Stimulated activated CD4-positive, alpha-beta T cell treated with anti-CD3 and anti-CD28 coated beads, TNF-alpha, amount 100 ng/mL, for 48 hours (primary cell): Measurements from ENCODE around the gene SLC35F5.
"Not testable (repeated sequence)": the region's sequence is repeated elsewhere in the genome, so short reads cannot be mapped to it uniquely, and the experiment has no call there.

ENCODE experiments used
- DNase-seq, 3 donors: peaks; one replicate each; pipeline ENCODE4 v3.0.0-alpha.2; 2020; ENCODE audit warnings: low read depth in 3 of 3

The SLC35F5 gene, protein sequence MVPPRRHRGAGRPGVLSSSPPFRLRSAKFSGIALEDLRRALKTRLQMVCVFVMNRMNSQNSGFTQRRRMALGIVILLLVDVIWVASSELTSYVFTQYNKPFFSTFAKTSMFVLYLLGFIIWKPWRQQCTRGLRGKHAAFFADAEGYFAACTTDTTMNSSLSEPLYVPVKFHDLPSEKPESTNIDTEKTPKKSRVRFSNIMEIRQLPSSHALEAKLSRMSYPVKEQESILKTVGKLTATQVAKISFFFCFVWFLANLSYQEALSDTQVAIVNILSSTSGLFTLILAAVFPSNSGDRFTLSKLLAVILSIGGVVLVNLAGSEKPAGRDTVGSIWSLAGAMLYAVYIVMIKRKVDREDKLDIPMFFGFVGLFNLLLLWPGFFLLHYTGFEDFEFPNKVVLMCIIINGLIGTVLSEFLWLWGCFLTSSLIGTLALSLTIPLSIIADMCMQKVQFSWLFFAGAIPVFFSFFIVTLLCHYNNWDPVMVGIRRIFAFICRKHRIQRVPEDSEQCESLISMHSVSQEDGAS

DNA sequence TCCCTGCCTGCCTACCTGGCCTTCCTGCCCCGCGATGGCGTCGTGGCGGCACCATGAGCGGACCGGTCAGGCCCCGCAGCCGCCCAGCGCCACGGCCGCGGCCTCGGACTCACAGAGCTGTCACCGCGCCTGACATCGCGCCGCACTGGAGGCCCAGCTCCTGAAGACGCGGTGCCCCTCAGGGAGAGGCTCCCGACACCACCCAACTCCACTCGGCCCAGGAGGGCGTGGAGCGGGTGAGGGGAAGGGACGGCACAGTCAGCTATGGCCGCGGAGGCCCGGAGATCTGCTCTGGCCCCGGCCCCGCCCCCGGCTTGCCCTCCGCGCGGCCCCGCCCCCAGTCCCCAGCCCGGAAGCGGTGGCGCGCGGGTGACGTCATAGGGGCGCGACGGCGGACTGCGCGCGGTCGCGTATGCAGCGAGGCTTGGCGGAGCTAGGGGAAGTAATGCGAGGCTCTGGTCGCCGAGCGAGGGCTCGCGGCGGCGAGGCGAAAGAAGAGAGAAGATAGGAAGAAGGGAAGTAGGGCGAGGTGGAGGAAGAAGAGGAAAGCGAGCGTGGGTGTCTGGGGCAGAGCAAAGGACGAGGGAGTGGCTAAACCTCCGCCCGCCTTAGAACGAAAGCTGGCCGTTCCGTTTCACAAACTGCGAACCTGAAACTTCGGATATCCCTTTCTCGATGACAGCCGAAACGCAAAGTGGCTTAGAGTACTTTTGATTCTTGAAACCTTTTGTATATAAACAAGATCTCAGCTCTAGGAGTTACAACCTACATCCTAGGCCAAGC lies at the start of gene SLC35F5:
Gene SLC35F5, minus strand, starts transcription at position 288 of the 783 bp plus-strand sequence. Its CDS starts 233 bp downstream, at position 55.
- DNase-seq = peak; percentile 84 to 95 (median 90)

DNA sequence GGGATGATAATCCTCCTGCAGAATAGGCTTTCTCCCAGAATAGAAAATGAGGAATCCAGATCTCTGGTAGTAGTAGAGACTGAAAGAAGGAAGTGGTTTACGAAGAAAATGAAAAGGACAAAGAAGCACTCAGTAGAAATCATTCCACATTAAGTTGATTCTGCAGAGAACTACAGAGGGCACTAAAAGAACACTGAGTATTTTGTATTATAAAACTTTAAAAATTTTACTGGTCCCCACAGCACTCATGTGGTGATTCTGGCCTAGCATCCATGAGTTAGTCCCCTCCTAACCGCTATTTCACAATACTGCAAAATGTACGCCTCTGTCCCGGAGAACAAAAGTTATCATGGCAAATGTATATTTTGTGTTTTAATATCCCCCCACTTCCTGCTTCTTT lies 42.9 kb upstream of the SLC35F5 start:
- DNase-seq = no peak

DNA sequence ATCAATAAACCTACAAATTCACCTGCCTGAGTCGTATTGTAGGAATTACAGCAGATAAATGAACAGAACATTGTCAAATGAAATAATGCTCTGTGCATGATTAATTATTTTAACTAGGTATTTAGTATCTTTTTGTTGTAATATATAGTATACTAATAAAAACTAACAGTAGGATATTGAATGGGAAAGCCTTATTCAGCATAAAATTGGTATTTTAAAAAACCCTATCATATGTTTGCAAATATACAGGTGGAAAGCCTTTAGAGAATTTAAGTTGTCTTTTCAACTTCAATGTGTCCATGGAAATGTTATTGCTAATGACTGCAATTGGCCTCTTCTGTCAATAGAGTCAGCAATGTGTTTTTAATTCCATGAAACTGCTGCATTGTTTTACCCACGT lies 40.8 kb upstream of the SLC35F5 start:
- no peak for DNase-seq

DNA sequence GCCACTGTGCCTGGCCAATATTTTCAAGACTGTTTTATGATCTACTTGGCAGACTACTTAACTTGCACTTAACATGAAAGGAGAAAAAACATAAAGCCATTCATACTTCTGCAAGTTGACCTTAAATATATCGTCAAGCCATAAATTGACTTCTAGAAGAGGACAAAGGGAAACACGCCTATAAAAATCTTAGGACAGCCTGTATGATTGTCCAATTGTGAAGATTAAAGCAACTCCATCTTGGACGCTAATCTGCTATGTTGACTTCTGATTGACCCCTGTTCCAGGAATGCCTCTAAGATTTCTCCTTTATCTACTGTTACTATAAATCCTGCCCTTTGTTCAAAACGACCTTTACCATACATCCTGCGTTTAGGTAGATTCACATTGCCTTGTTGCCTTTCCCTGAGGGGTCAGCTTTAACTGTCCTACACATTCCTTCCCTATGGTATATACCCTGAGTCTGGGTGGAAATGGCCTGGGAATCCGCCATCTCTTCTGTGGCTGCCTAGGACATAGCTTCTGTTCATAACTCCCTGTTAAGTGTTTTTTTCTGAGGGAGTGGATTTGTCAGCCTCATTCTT lies 40.2 kb upstream of the SLC35F5 start:
- DNase-seq = no peak

DNA sequence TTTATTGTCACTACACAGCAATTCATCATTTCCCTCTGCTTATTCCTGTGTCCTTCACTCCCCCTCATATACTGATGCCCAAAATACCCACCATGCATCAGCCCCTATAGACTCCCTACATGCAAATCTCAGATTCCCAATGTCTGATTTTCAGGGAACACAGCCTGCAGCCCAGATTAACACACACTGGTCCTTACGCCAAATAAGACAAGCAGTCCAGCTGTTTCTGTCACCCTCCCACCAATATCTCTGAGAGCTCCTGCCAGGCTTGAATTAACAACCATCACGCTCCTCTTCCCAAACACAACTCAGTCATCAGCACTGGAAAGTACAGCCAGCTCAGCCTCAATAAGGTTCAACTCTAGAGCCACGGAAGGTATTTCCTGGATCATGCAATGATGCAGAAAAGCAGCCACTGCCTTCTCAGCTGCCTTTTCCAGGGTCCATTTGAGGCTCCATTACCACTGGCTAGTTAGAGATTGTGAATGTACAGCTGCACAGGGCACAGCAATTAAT lies 39.0 kb upstream of the SLC35F5 start:
- DNase-seq = no peak

DNA sequence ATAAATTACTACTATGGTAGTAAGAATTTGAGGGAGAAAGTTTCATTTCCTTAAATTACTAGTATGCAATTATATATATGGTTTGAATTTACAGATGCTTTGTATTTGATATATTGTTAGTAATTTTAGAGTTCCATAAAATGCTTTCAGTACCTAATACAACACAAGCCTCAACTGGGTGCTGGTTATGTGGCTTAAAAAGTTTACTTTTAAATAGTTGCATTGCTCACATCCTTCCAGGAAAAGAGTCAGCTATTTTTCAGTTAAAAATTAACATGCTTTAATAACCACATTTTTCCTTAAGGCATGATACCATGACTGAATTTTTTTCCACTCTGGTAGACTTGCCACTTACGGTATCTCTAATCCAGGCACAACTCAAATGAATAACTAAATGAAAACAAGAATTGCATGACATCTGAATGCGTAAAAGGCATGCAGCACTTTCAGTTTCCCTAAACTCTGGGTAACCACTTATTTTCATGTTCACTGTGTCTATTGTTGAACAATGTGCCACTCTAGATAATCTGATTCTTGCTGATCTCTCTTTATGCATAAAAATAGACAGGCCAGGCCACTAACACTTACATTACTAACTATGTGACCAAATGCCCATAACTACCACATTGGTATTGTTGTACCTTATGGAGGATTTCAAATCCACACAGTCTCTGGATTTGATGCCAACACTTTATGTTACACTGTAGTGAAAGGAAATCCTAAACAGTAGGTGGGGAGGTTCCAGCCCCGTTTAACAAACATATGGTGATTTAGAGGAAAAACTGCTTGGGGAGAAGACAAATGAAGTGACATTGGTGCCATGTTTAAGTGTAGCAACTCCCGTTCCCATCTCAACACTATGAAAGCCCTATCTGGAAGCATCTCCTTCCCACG lies 35.5 kb upstream of the SLC35F5 start:
- DNase-seq = no peak

DNA sequence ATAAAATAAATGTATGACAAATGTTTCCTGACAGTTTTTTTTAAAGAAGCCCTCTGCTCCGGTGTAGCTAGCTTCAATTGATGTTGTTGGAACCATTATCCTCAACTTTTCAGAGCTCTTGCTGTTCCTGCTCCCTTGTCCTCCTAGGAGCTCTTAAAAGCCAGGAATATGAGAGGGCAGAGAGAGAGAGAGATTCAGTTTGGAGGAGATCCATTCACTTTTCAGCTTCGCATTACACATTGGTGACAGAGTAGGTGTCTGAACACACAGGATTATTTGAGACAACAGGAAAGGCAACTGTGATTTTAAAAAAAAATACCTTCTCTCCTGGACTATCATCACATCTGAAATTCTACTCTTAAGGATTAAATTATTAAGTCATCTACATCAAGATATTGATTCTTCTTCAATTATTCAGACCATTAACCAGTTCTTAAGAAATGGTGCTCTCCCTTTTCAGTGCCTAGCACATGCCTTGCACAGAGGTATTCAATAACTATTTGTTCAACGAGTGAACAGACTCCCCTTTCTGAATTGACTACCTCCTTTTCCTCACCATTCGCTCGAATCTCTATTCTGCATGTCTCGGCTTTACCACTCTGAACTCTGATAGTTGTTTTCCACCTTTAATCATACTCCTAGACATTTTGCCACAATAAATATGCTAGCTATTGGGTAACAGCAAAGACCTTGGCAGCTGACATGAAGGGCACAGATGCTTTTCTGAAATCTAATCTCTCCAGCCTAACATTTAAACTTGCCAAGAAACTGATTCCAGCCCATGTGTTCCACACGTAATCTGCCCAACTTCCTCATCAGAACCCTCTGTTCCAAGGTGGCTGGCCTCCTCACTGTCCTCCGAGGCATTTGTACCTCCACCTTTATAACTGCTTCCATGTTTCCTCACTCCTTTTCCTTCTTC lies 28.6 kb upstream of the SLC35F5 start:
- no peak for DNase-seq

DNA sequence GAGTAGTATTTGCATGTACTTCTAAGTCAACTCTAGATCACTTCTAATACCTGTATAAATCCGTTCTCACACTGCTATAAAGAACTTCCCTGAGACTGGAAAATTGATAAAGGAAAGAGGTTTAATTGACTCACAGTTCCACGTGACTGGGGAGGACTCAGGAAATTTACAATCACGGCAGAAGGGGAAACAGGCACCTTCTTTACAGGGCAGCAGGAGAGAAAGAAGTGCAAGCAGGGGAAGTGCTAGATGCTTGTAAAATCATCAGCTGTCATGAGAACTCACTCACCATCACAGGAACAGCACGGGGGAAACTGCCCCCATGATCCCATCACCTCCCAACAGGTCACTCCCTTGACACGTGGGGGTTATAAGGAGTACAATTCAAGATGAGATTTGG lies 24.0 kb upstream of the SLC35F5 start:
- no peak for DNase-seq

DNA sequence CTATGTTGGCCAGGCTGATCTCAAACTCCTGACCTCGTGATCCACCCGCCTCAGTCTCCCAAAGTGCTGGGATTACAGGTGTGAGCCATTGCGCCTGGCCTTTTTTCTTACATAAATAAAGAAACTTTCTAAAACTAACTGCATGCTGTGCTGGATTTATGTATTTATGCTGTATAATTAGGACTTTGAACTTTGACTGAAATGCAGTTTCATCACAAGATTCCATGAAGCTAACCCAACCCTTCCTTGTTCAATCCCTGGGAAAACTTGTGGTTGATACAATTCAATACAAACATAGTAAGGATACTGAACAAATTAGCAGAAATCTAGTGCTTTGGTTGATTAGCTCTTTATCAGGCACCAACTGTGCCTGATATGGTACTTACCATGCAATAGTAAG lies 20.9 kb upstream of the SLC35F5 start:
- DNase-seq = no peak

DNA sequence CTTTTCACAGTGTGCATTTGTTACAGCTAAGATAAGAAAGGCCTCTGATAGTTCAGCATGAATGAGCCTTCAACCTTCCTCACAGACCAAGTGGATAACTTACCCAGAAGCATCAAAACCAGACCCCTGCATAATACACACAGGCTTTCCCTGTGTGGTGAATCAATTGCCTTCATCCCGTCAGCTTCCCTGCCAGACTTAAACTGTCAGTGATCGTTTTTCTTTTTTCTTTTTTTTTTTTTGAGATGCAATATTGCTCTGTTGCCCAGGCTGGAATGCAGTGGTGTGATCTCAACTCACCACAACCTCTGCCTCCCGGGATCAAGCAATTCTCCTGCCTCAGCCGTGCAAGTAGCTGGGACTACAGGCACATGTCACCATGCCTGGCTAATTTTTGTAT lies 20.5 kb upstream of the SLC35F5 start:
- no peak for DNase-seq

DNA sequence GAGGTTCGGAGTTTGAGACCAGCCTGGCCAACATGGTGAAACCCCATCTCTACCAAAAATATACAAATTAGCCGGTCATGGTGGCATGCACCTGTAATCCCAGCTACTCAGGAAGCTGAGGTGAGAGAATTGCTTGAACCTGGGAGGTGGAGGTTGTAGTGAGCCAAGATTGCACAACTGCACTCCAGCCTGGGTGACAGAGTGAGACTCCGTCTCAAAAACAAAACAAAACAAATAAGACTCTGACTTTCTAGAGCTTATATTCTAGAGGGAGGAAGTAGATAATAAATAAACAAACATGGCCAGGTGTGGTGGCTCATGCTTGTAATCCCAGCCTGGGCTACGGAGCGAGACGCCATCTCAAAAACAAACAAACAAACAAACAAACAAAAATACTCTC lies 18.2 kb upstream of the SLC35F5 start:
- not testable (repeated sequence) for DNase-seq

DNA sequence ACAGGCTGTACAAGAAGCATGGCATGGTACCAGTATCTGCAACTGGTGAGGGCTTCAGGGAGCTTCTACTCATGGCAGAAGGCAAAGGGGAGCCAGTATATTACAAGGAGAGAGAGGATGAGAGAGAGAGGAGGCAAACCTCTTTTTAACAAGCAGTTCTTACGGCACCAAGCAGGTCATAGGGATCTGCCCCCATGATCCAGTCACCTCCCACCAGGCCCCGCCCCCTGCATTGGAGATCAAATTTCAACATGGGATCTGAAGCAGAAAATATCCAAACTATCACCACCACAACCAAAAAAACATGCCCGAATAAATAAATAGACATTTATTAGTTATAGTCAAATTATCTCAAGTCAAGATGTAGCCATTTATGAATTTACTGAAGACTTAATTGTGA lies 14.5 kb upstream of the SLC35F5 start:
- no peak for DNase-seq

DNA sequence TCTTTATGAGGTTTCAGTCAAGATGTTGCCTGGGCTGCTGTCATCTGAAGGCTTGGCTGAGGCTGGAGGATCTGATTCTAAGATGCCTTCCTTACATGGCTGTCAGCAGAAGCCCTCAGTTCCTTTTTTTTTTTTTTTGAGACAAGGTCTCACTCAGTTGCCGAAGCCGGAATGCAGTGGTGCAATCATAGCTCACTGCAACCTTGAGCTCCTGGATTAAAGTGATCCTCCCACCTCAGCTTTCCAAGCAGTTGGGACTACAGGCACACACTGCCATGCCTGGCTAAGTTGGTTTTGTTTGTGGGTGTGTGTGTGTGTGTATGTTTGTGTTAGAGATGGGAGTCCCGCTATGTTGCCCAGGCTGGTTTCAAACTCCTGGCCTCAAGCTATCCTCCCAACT lies 13.1 kb upstream of the SLC35F5 start:
- DNase-seq = no peak

DNA sequence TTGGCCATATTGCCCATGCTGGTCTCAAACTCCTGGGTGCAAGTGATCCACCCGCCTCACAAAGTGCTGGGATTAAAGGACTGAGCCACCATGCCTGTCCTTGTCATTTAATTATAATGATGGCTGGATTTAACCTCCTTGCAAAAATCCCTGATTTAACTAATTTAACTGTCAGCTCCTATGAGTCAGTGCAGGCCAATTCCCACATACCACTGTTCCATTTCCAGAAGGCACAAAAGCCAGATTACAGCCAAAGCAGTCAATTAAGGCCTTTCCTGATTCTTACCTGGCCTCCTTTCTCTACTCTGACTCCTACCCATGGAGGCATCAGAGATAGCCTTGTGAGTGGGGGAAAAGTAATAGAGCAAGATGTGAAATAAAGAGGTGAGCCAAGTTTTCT lies 12.3 kb upstream of the SLC35F5 start:
- DNase-seq = no peak

DNA sequence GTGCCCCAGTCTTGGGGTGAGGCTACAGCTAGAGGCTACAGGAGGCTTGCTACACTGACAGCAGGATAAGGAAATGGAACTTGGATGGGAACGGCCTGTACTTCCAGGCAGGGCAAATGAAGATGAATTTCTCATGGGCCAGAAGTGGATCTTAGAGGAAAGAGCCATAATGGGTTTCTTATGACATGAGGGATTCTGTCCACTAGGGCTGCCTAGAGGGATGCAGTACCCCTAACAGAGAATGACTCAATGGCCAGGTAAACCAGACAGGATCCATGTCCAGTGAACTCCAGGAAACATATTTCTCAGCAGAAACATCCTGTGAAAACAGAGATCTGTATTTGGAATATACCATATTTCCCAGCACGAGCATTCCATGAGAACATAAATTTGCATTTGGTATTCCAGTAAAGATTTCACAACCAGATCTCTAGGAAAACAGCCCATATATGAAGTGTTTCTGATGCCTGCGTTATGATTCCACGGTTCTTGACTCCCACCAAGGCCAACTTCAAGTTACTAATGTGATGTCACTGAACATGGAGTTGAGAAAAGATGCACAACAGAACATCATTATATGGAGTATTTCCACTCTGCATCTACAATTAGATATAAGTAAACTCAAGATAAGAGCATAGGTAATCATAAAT lies 11.5 kb upstream of the SLC35F5 start:
- DNase-seq = no peak

DNA sequence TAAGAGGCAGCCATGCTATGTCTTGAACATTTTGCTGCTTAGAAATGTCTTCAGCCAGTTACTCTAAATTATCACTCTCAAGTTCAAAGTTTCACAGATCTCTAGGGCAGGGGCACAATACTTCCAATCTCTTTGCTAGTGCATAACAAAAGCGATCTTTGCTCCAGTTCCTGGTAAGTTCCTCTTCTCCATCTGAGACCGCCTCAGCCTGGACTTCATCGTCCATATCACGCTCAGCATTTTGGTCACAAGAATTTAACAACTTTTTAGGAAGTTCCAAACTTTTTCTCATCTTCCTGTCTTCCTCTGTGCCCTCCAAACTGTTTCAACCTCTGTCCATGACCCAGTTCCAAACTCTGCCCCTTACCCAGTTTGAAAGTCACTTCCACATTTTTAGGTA lies 8.8 kb upstream of the SLC35F5 start:
- no peak for DNase-seq

DNA sequence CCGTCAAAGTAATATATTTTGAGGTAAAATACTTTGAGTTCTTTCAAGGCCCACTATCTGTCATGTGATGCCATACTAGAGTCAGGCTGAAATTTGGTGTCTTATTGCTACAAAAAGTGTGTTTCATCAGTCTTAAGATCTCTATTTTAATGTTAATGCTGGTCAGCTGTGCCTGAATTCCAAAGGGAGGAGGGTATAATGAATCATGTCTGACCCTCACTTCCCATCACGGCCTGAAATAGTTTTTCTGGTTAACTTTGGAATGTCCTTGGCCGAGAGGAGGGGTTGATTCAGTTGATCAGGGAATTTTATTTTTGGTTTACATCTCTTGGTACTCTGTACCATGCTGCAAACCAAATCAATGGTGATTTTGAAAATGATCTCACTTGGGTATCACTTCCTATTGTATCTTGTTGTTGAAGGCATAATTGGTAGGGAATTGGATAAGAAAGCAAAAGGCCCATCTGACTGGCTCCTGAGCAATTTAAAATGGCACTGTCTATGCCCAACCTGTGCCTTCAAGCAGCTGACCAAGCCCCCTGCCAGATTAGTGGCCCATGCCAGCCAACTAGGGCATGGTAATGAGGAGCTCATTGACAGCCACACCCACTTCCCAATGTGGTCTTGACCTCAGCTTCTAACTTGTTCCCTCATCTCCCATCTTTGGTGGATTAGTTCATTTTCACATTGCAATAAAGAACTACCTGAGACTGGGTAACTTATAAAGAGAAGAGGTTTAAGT lies 6.1 kb upstream of the SLC35F5 start:
- DNase-seq = no peak

DNA sequence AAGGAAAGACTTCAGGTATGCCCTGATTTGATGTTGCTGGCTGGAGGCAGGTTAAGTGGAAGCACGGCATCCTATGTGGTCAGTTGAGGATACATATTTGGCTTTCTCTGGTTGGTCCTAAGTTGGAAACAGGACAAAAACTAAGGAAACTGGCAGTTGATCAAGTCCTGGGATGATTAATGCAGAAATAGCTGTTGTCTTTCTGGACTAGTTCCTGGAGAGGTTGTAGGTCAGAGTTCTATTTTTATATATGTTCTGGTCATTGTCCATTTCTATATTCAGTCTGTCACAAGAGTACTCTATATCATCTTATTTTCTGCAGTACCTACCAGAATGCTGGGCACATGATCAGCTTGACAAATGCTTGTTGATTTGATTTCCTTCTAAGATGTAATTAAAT lies 4.0 kb upstream of the SLC35F5 start:
- no peak for DNase-seq

DNA sequence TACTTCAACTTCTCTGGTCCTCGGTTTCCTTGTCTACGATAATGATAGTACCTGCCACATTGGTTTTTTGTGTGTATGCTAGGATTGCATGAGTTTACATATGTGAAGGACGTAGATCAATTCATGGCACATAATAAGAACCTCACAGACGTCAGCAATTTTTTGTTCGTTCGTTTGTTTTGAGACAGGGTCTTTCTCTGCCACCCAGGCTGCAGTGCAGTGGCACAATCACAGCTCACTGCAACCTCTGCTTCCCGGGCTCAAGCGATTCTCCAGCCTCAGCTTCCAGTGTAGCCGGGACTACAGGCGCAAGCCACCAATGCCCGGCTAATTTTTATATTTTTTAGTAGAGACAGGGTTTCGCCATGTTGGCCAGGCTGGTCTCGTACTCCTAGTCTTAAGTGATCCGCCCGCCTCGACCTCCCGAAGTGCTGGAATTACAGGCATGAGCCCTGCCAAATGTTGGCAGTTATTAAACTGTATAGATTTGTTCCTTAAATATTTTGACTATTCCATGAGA lies 756 bp upstream of the SLC35F5 start:
- no peak for DNase-seq
